ENCODE data around the gene LEMD3.

The LEMD3 gene

DNA sequence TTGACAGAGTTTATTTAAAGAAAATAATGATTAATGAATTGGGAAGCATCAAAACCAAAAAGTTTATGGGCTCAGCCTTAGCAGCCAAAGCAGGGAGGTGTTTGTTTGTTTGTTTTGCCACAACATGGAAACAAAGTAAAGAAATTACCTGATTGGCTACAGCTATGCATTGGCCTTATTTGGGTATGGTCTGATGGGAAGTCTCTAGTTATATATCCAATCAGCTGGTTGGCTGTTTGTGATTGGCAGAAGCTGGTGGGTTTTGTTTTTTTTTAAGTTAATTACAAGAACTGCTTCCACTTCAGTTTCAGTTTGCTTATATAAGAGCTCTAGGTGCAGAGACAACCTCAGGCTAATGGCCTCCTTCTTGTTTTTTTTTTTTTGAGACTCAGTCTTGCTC is 4.6 kb upstream of the LEMD3 start:
- Histone ChIP-seq H3K4me2 (no peak overlapping the region), H3K9me3 (no peaks in the 10 kb centered on the region), H3K27me3 (no peaks in the 10 kb centered on the region), H3K36me3 (no peaks in the 10 kb centered on the region), H4K20me1 (peaks cover under 1% of the 10 kb centered on the region; the same call in 1 of the 2 replicates), H3K4me3 (no peak overlapping the region), H3K4me1 (peaks cover 6% of the 10 kb centered on the region), H3K9ac (no peak overlapping the region), H3K27ac (no peak overlapping the region)
- no peak for TF ChIP-seq Cebpa-rat (IDR thresholded peaks at IDR 0.05)

DNA sequence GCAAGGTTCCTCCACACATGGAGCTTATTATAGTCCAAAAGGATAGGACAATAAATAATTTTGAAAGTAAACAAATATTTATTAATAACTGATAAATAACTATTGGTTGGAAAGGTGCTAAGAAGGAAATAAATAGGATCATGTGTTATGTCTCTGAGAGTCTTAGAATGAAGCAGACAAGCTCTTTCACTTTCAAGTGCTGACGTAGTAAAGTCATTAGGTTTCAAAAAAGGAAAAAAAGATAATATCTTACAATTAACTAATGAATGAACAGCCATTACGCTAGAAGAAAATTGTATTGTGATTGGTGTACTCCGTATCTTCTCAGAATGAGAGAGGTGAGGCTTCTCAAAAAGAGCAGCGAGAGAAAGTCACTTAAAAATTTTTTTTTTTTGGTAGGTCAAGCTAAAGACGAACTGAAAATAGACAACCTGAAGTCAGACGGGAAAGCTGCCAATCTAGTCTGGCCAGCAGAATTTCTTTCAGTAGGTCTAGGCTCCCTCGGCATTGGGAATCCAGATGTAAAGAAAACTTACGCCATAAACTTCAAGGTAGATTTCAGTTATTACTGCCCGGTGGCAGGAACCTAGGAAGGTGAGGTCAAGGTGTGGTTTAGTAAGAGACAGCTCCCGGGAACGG is 583 bp upstream of the LEMD3 start:
- peaks cover 28% of the 10 kb centered on the region for H3K4me1 ChIP-seq
- H3K9ac ChIP-seq = peak overlapping the region; percentile 95
- H3K9me3 ChIP-seq = no peaks in the 10 kb centered on the region
- peak overlapping the region; percentile 83 for H3K4me2 ChIP-seq
- no peaks in the 10 kb centered on the region for H3K36me3 ChIP-seq
- no peak for TF ChIP-seq Cebpa-rat (IDR thresholded peaks at IDR 0.05)
- H4K20me1 ChIP-seq = peaks cover 41% of the 10 kb centered on the region
- no peaks in the 10 kb centered on the region for H3K27me3 ChIP-seq
- peak overlapping the region; percentile 95 for H3K27ac ChIP-seq
- peak overlapping the region; percentile 85 for H3K4me3 ChIP-seq

DNA sequence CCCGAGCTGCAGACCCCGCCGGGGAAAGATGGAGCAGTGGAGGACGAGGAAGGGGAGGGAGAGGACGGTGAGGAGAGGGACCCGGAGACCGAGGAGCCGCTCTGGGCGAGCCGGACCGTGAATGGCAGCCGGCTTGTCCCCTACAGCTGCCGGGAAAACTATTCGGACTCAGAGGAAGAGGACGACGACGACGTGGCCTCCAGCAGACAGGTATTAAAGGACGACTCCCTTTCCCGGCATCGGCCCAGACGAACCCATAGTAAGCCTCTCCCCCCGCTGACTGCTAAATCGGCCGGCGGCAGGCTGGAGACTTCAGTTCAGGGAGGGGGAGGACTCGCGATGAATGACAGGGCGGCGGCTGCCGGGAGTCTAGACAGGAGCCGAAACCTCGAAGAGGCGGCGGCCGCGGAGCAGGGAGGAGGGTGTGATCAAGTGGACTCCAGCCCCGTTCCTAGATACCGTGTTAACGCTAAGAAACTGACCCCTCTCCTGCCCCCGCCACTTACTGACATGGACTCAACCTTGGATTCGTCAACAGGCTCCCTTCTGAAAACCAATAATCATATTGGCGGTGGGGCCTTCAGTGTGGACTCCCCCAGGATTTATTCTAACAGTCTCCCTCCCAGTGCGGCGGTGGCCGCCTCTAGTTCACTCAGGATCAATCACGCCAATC is 962 bp downstream of the LEMD3 start:
- H3K4me2 ChIP-seq = peak overlapping the region; percentile 87
- H3K4me1 ChIP-seq = peaks cover 44% of the 10 kb centered on the region
- no peak for TF ChIP-seq Cebpa-rat (IDR thresholded peaks at IDR 0.05)
- peak overlapping the region; percentile 95 for H3K9ac ChIP-seq
- peaks cover 56% of the 10 kb centered on the region for H4K20me1 ChIP-seq
- no peaks in the 10 kb centered on the region for H3K9me3 ChIP-seq
- H3K4me3 ChIP-seq = peak overlapping the region; percentile 85
- peaks cover 12% of the 10 kb centered on the region for H3K36me3 ChIP-seq
- peak overlapping the region; percentile 95 for H3K27ac ChIP-seq
- no peaks in the 10 kb centered on the region for H3K27me3 ChIP-seq

DNA sequence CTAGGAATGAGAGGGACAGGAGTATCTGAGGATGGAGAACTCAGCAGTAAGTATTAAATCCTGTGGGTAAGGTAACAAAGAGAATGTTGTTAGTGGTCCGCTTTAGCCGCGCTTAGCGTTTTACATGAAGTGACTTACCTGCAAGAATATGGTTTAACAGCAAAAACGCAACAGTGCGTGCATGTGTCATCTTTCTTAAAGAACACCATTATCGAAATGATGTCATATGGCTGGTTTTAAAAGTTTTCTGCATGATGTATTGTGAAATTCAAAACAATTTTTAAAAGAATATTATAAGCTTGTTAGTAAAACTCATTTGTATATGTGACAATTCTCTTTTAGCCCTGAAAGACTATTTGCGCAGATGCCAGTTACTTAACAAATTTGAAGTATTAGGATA is 1.7 kb downstream of the LEMD3 start:
- no peaks in the 10 kb centered on the region for H3K9me3 ChIP-seq
- TF ChIP-seq Cebpa-rat (IDR thresholded peaks at IDR 0.05) = no peak
- peaks cover 51% of the 10 kb centered on the region for H3K4me1 ChIP-seq
- H4K20me1 ChIP-seq = peaks cover 64% of the 10 kb centered on the region
- no peaks in the 10 kb centered on the region for H3K27me3 ChIP-seq
- H3K4me2 ChIP-seq = peak overlapping the region; percentile 87
- peak overlapping the region; percentile 85 for H3K4me3 ChIP-seq
- H3K9ac ChIP-seq = peak overlapping the region; percentile 95
- peaks cover 19% of the 10 kb centered on the region for H3K36me3 ChIP-seq
- H3K27ac ChIP-seq = no peak overlapping the region

DNA sequence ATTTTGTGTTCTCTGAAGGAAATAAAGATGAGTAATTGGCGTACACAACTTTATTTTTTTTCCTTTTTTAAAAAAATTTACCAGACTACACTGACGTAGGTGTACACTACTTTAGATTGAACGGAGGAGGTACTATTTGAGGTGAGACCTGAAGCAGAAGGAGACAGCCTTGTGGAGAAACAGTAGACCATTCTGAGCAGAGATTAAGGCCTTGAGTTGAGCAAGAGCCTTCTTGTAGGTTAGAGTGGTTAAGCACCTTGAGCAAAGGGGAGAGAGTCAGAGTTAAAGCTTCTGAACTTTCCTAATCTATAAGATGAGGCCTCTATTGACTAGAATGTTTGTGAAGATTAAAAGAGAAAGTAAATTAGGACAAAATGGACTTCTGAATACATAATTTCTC is 2.5 kb downstream of the LEMD3 start:
- Histone ChIP-seq H3K9me3 (no peaks in the 10 kb centered on the region), H3K27me3 (no peaks in the 10 kb centered on the region), H3K27ac (no peak overlapping the region), H3K36me3 (peaks cover 27% of the 10 kb centered on the region), H3K4me1 (peaks cover 52% of the 10 kb centered on the region), H4K20me1 (peaks cover 72% of the 10 kb centered on the region), H3K4me3 (peak overlapping the region; percentile 85), H3K4me2 (peak overlapping the region; percentile 87), H3K9ac (peak overlapping the region; percentile 95; the same call in 1 of the 2 replicates)
- TF ChIP-seq Cebpa-rat (IDR thresholded peaks at IDR 0.05) = no peak

DNA sequence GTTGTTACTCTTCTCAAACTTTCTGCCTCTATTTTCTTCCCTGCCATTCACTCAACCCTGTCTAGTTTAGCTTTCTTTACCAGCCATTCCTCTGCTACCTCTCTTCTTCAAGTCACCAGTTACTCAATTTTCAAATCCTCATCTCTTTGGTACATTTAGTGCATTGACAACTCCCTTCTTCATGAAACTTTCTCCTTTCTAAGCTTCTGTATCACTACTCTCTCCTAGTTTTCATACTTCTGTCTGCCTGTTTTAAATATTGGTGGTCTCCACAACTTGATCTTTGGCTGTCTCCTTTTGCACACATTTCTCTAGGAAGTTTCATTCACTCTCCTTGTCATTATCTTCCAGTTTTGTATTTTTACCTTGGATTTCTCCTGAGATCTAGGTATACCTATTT is 6.0 kb downstream of the LEMD3 start:
- Histone ChIP-seq H3K27ac (no peak overlapping the region), H3K4me2 (0 out of 2 replicates have a peak overlapping the region, but pooled peaks have one; percentile 87), H4K20me1 (peaks cover 96% of the 10 kb centered on the region), H3K4me1 (peaks cover 50% of the 10 kb centered on the region), H3K4me3 (no peak overlapping the region), H3K36me3 (peaks cover 47% of the 10 kb centered on the region), H3K27me3 (no peaks in the 10 kb centered on the region), H3K9ac (no peak overlapping the region), H3K9me3 (no peaks in the 10 kb centered on the region)
- no peak for TF ChIP-seq Cebpa-rat (IDR thresholded peaks at IDR 0.05)

DNA sequence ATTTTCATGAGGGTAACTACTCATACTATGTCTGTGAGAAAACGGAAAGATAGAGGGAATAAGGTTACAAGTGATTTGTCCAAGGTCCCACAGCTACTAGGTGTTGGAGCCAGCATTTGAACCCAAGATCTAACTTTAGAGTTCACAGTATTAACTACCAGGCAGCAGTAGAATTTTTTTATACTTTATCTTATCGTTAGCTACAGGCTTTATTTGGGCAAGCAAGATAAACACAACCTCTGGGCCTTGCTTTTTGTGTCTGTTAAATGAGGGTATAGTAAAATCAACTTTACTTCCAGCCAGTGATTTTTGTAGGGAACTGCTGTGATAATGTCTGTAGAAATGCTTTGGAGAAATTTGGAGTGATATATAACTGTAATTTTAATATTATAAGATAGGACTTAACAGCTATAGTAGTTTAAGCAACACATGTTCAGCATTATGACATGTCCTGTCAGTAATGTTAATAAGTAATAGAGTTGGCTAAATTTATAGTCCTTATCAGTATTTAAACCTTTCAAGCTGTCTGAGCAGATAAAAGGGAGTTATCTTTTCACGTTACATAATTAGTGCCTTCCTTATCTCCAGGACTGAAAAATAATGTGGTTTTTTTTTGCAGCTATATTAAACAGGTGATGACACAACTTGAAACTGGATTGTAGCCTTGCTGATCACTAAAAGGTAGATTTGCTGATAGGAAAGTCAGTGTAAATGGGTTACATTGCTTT is 12.8 kb downstream of the LEMD3 start:
- H3K4me2 ChIP-seq = no peak overlapping the region
- no peak overlapping the region for H3K27ac ChIP-seq
- H3K4me3 ChIP-seq = no peak overlapping the region
- no peak for TF ChIP-seq Cebpa-rat (IDR thresholded peaks at IDR 0.05)
- peaks cover 47% of the 10 kb centered on the region for H3K4me1 ChIP-seq
- H3K36me3 ChIP-seq = peaks cover 37% of the 10 kb centered on the region
- no peak overlapping the region for H3K9ac ChIP-seq
- no peaks in the 10 kb centered on the region for H3K27me3 ChIP-seq
- H4K20me1 ChIP-seq = peaks cover 61% of the 10 kb centered on the region
- no peaks in the 10 kb centered on the region for H3K9me3 ChIP-seq

DNA sequence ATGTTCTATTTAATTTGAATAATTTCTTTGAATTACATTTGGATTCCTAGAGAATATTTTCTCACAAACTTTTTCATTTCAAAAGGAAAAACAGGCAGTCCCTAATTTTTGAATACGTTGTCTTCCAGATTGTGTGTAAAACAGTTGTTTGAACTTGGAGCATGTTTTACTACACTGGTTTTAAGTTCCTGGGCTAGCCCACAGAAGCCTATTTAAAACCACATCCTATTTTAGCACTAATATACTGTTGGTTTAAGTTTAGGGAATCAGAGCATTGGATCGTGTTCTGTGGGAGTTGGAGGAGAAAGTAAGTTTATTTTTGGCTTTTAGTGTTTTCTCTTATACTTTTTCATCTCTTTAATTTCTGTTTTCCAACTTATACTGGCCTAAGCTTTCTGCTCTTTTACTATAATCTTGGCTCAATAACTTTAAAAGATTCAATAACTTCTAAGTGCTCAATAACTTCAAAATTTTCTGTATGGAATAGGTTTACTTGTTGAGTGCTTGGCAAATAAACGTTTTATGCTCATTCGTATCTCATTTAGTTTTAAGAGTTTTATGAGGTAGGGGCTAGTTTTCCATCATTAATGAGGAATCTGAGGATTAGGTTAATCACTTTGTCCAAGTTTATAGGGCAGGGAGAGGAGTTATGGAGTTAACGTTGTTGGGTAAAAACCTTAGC is 14.9 kb downstream of the LEMD3 start:
- H4K20me1 ChIP-seq = peaks cover 42% of the 10 kb centered on the region
- TF ChIP-seq Cebpa-rat (IDR thresholded peaks at IDR 0.05) = no peak
- H3K4me3 ChIP-seq = no peak overlapping the region
- peaks cover 2% of the 10 kb centered on the region; the same call in 1 of the 2 replicates for H3K9me3 ChIP-seq
- peak overlapping the region; percentile 32 for H3K4me2 ChIP-seq
- peaks cover 61% of the 10 kb centered on the region for H3K4me1 ChIP-seq
- H3K27me3 ChIP-seq = no peaks in the 10 kb centered on the region
- H3K36me3 ChIP-seq = peaks cover 28% of the 10 kb centered on the region
- no peak overlapping the region for H3K27ac ChIP-seq
- no peak overlapping the region for H3K9ac ChIP-seq

DNA sequence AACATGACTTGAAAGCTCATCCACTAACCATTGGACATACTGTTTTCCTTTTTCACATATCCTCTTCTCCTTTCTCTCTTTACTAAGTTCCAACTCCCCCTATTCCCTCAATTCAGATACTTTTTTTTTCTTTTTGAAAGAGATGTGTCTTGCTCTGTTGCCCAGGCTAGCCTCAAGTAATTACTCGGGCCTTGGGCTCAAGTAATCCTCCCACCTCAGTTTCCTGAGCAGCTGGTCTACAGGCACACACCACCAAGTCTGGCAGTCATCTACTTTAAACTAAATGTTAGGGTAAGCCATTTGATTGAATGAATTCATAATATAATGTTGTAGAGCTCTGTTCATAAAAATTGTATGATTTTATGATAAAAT is 15.5 kb downstream of the LEMD3 start:
- H3K4me3 ChIP-seq = no peak overlapping the region
- no peak overlapping the region for H3K9ac ChIP-seq
- H3K4me1 ChIP-seq = peaks cover 65% of the 10 kb centered on the region
- peak overlapping the region; percentile 32; the same call in 1 of the 2 replicates for H3K4me2 ChIP-seq
- peaks cover 7% of the 10 kb centered on the region; the same call in 1 of the 2 replicates for H3K9me3 ChIP-seq
- peaks cover 33% of the 10 kb centered on the region for H3K36me3 ChIP-seq
- H3K27ac ChIP-seq = no peak overlapping the region
- peaks cover 37% of the 10 kb centered on the region for H4K20me1 ChIP-seq
- no peak for TF ChIP-seq Cebpa-rat (IDR thresholded peaks at IDR 0.05)
- H3K27me3 ChIP-seq = no peaks in the 10 kb centered on the region

Data from BLaER1 (cell line).